ENCODE results near the gene IL25. TPM values are rescaled to one million over a fixed set of nuclear protein-coding genes. Genes with fewer than 3 reads are reported as not detected.

Gene IL25
- polyA plus RNA-seq, 2 of the 4 experiments (the other 2 are of a cell fraction): not detected

DNA sequence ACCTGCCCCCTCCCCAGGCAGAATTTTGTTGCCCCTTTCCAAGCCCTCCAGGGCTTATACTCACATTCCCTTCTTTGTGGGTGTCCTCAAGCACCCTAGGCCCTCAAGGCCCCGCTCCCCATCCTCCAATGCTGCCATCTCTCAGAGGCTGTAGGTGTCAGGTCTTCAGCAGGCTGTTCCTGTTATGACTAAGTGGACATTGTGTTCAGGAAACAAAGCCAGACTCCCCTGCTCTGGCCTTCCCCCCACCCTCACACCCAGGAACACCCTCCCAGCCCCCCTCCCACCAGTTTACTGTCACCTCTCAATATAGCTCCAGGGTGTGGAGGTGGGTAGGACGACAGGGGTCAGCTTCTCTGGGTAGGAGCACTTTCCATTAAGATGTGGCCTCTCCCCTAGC is 36.9 kb downstream of the IL25 start:
- H3K4me3 ChIP-seq: no peak overlapping the region
- ATAC-seq: no peak
- no peaks in the 10 kb centered on the region for H3K9me3 ChIP-seq
- no peak overlapping the region for H3K27ac ChIP-seq
- TF ChIP-seq KDM5A (IDR thresholded peaks at IDR 0.05): no peak
- TF ChIP-seq RCOR1 (IDR thresholded peaks at IDR 0.05; ENCODE audit: low read depth, low read length): no peak
- TF ChIP-seq HDAC2 (IDR thresholded peaks at IDR 0.05): no peak
- TF ChIP-seq ZNF302 (CRISPR knock-in tag; IDR thresholded peaks at IDR 0.05): no peak
- no peak for TF ChIP-seq NR3C1 (IDR thresholded peaks at IDR 0.05)
- TF ChIP-seq CHD4 (IDR thresholded peaks at IDR 0.05; ENCODE audit: borderline replicate concordance): no peak
- TF ChIP-seq MAFK (IDR thresholded peaks at IDR 0.05; ENCODE audit: partially characterized antibody): no peak
- TF ChIP-seq BHLHE40 (IDR thresholded peaks at IDR 0.05; ENCODE audit: low read depth, low read length): no peak
- TF ChIP-seq KDM1A (IDR thresholded peaks at IDR 0.05; ENCODE audit: low read depth): no peak
- no peak for TF ChIP-seq HOXB13 (CRISPR knock-in tag; IDR thresholded peaks at IDR 0.05; ENCODE audit: low read depth)
- no peak for TF ChIP-seq RARB (CRISPR knock-in tag; IDR thresholded peaks at IDR 0.05)
- no peak for TF ChIP-seq GATA3 (IDR thresholded peaks at IDR 0.05; ENCODE audit: borderline replicate concordance)
- TF ChIP-seq EP300 (IDR thresholded peaks at IDR 0.05): no peak
- no peak for TF ChIP-seq EHMT2 (IDR thresholded peaks at IDR 0.05; ENCODE audit: low read depth)
- no peak for TF ChIP-seq POLR2AphosphoS2 (conservative IDR thresholded peaks at IDR 0.05; ENCODE audit: low read length)
- TF ChIP-seq, protein P1, sequence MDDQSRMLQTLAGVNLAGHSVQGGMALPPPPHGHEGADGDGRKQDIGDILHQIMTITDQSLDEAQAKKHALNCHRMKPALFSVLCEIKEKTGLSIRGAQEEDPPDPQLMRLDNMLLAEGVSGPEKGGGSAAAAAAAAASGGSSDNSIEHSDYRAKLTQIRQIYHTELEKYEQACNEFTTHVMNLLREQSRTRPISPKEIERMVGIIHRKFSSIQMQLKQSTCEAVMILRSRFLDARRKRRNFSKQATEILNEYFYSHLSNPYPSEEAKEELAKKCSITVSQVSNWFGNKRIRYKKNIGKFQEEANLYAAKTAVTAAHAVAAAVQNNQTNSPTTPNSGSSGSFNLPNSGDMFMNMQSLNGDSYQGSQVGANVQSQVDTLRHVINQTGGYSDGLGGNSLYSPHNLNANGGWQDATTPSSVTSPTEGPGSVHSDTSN (IDR thresholded peaks at IDR 0.05): no peak
- TF ChIP-seq, protein P2, sequence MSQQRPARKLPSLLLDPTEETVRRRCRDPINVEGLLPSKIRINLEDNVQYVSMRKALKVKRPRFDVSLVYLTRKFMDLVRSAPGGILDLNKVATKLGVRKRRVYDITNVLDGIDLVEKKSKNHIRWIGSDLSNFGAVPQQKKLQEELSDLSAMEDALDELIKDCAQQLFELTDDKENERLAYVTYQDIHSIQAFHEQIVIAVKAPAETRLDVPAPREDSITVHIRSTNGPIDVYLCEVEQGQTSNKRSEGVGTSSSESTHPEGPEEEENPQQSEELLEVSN (IDR thresholded peaks at IDR 0.05; ENCODE audit: borderline replicate concordance, low read depth): no peak
- TF ChIP-seq, protein P3, sequence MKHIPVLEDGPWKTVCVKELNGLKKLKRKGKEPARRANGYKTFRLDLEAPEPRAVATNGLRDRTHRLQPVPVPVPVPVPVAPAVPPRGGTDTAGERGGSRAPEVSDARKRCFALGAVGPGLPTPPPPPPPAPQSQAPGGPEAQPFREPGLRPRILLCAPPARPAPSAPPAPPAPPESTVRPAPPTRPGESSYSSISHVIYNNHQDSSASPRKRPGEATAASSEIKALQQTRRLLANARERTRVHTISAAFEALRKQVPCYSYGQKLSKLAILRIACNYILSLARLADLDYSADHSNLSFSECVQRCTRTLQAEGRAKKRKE (CRISPR knock-in tag; IDR thresholded peaks at IDR 0.05; ENCODE audit: low read depth): no peak
- no peak overlapping the region for H3K4me2 ChIP-seq
- CTCF ChIA-PET: no interaction called here
- FAIRE-seq: no peak
- DNase-seq (ENCODE audit: low read depth in 1 of 2, low spot score in 1 of 2): no peak
- WGBS (ENCODE audit: missing lambda C conversion rate): 59% methylated on average over 1 of the region's 2 CpGs
- POLR2A ChIA-PET: no interaction called here
- H3K4me1 ChIP-seq: no peaks in the 10 kb centered on the region

DNA sequence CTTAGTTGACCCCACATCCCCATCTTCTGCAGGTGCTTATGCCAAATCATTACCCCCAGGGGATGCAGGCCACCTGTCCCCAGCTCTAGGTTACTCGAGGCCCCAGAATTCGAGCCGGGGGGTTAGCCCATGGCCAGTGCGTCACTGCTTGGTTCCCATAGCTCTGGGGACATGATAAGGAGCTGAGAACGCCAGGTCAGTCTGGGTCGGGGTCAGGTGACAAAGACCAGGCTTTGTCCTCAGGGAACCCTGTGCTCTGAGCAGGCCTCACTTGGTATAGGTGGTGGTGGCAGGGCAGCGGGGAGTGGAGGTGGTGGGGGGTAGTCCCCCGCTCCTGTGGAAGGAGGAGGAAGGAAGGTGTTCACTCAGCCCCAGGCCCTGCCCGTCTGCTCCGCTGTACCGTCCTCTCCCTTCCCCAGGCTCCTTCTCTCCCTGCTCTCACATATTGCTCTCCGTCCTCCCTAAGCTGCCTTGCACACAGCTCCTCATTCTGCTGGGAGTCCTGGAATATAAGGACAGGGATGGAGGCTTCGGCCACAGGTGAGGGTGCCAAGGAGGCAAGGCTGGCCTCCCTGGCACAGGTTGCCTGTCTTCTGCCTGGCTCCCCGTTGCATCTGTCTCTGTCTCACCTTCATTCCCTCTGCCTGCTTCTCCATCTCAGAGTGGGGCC is 37.5 kb downstream of the IL25 start:
- Histone ChIP-seq H3K4me3 (no peak overlapping the region), H3K4me2 (no peak overlapping the region), H3K9me3 (no peaks in the 10 kb centered on the region), H3K4me1 (no peaks in the 10 kb centered on the region), H3K27ac (no peak overlapping the region)
- WGBS (ENCODE audit: missing lambda C conversion rate): 35% methylated on average over 12 of the region's 14 CpGs
- ChIA-PET POLR2A (no interaction called here), CTCF (no interaction called here)
- DNase-seq (ENCODE audit: low read depth in 1 of 2, low spot score in 1 of 2): no peak
- no peak for ATAC-seq
- no peak for FAIRE-seq
- no peak for TF ChIP-seq MAFK (IDR thresholded peaks at IDR 0.05; ENCODE audit: partially characterized antibody)
- TF ChIP-seq FOSL2 (IDR thresholded peaks at IDR 0.05): no peak
- TF ChIP-seq FOSL2 (CRISPR knock-in tag; IDR thresholded peaks at IDR 0.05): no peak
- no peak for TF ChIP-seq ESRRA (IDR thresholded peaks at IDR 0.05; ENCODE audit: borderline replicate concordance, low read length)
- TF ChIP-seq, protein P4, sequence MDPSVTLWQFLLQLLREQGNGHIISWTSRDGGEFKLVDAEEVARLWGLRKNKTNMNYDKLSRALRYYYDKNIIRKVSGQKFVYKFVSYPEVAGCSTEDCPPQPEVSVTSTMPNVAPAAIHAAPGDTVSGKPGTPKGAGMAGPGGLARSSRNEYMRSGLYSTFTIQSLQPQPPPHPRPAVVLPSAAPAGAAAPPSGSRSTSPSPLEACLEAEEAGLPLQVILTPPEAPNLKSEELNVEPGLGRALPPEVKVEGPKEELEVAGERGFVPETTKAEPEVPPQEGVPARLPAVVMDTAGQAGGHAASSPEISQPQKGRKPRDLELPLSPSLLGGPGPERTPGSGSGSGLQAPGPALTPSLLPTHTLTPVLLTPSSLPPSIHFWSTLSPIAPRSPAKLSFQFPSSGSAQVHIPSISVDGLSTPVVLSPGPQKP (IDR thresholded peaks at IDR 0.05; ENCODE audit: low read depth, low read length): no peak
- TF ChIP-seq, protein P5, sequence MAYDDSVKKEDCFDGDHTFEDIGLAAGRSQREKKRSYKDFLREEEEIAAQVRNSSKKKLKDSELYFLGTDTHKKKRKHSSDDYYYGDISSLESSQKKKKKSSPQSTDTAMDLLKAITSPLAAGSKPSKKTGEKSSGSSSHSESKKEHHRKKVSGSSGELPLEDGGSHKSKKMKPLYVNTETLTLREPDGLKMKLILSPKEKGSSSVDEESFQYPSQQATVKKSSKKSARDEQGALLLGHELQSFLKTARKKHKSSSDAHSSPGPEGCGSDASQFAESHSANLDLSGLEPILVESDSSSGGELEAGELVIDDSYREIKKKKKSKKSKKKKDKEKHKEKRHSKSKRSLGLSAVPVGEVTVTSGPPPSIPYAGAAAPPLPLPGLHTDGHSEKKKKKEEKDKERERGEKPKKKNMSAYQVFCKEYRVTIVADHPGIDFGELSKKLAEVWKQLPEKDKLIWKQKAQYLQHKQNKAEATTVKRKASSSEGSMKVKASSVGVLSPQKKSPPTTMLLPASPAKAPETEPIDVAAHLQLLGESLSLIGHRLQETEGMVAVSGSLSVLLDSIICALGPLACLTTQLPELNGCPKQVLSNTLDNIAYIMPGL (CRISPR knock-in tag; IDR thresholded peaks at IDR 0.05; ENCODE audit: borderline replicate concordance): no peak
- no peak for TF ChIP-seq KDM1A (IDR thresholded peaks at IDR 0.05; ENCODE audit: low read depth)
- no peak for TF ChIP-seq BHLHE40 (IDR thresholded peaks at IDR 0.05; ENCODE audit: low read depth, low read length)
- TF ChIP-seq, protein P6, sequence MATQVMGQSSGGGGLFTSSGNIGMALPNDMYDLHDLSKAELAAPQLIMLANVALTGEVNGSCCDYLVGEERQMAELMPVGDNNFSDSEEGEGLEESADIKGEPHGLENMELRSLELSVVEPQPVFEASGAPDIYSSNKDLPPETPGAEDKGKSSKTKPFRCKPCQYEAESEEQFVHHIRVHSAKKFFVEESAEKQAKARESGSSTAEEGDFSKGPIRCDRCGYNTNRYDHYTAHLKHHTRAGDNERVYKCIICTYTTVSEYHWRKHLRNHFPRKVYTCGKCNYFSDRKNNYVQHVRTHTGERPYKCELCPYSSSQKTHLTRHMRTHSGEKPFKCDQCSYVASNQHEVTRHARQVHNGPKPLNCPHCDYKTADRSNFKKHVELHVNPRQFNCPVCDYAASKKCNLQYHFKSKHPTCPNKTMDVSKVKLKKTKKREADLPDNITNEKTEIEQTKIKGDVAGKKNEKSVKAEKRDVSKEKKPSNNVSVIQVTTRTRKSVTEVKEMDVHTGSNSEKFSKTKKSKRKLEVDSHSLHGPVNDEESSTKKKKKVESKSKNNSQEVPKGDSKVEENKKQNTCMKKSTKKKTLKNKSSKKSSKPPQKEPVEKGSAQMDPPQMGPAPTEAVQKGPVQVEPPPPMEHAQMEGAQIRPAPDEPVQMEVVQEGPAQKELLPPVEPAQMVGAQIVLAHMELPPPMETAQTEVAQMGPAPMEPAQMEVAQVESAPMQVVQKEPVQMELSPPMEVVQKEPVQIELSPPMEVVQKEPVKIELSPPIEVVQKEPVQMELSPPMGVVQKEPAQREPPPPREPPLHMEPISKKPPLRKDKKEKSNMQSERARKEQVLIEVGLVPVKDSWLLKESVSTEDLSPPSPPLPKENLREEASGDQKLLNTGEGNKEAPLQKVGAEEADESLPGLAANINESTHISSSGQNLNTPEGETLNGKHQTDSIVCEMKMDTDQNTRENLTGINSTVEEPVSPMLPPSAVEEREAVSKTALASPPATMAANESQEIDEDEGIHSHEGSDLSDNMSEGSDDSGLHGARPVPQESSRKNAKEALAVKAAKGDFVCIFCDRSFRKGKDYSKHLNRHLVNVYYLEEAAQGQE (IDR thresholded peaks at IDR 0.05): no peak
- TF ChIP-seq NFE2L2 (conservative IDR thresholded peaks at IDR 0.05; ENCODE audit: low read length): no peak
- no peak for TF ChIP-seq ZC3H11A (IDR thresholded peaks at IDR 0.05)
- no peak for TF ChIP-seq POLR2AphosphoS2 (conservative IDR thresholded peaks at IDR 0.05; ENCODE audit: low read length)
- no peak for TF ChIP-seq NR3C1 (IDR thresholded peaks at IDR 0.05)
- no peak for TF ChIP-seq TFCP2L1 (CRISPR knock-in tag; IDR thresholded peaks at IDR 0.05)

All from A549 (cell line).